ENCODE measurements around the gene FSCN2.

Gene FSCN2

DNA sequence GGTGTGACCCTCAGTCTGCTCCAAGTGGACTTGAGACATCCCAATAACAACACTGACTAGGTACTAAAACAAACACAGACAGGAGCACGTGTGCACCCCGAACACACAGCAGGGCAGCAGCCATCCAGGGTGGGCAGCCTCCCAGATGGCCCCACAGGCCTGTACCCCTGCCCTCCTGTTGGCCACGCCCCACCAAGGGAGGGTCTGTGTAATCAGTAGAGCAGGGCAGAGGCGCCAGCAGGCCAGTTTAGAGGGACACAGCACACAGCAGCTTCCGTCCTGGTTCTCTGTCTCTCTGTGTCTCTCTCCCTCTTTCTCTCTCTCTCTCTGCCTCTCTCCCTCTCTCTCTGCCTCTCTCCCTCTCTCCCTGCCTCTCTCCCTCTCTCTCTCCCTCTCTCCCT, 37.0 kb upstream of the FSCN2 start:
- no peak for DNase-seq (ENCODE audit: low read depth)

- DNase-seq (ENCODE audit: low read depth), result no peak
These were observed 36.4 kb upstream of the FSCN2 start for GRCh38 chr17:81491761-81492160.

GRCh38 chr17:81492202-81492601, 36.0 kb upstream of the FSCN2 start:
- no peak for DNase-seq (ENCODE audit: low read depth)

- DNase-seq (ENCODE audit: low read depth), result no peak
These were observed 35.5 kb upstream of the FSCN2 start for GRCh38 chr17:81492706-81493105.

GRCh38 chr17:81493198-81494038, 34.8 kb upstream of the FSCN2 start:
- DNase-seq (ENCODE audit: low read depth), result no peak

GRCh38 chr17:81494626-81495377, 33.4 kb upstream of the FSCN2 start:
- DNase-seq (ENCODE audit: low read depth), result no peak

DNA sequence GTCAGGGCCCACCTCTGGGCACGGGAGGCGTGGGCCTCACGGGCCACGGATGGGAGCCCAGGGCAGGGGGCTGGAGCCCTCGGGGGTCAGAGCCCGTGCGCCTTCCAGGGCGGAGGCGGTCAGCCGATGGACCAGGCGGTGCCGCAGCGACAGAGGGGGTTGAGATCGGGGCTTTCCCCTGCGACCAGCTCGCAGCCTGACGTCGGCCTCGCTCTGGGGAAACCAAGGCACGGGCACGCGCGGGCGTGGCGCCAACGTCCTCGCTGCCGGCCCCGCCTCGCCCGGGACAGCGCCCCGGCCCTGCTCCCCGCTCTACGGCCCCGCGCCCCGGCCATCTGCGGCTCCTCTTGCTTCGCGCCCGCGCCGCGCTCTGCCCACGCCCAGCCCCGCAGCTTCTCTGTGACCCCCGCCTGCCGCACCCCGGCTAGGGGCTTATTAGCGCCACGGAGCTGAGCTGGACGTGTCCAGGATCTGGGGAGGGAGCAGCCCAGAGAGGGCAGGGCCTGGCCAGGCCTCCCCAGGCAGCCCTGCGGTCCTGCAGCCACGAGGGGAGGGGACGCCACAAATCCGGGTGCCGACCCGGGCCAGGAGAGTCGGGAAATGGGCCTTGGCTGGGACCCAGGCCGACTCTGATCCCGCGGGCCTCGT, 29.1 kb upstream of the FSCN2 start:
- DNase-seq (ENCODE audit: low read depth), result no peak

DNA sequence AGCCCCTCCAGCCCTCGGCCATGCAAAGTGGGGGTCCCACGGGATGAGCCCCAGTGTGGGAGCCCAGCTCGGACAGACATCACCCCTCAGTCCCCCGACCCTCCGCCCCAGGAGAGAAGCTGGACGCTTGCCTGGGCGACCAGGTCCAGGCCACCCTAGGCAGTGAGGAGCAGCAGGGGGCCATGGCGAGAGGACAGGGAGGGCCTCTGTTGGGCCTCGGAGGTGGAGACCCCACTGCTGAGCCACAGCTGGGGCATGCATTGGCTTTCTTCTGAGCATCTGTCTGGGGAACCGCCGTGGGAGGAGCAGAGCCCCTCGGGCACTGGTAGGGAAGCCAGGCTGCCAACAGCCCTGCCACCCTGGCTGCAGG, 28.6 kb upstream of the FSCN2 start:
- no peak for DNase-seq (ENCODE audit: low read depth)

- no peak for DNase-seq (ENCODE audit: low read depth)
These were observed 28.1 kb upstream of the FSCN2 start for GRCh38 chr17:81500047-81500446.

DNA sequence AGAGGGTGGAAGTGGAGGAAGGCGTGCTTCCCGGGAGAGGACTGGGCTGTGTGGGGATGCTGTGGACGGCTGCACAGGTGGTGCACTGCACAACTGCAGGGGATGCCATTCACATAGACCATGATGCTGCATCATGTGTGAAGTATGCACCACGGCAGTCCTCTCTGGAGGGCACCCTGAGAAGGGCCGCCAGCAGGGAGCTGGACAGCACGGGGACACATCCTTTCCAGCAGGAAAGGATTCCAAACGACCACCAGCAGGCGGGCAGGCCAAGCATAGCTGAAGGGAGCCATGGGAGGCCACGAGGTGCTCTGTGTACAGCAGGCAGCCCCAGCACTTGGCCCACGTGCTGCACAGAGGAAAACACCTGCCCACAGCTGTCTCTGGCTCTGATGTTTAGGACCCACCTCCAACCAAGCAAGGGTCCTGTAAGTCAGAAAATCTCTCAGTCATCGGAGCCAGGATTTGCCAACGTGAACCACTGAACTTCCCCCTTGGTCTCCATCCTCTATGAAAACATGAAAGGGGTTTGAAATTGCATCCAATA, 25.6 kb upstream of the FSCN2 start:
- no peak for DNase-seq (ENCODE audit: low read depth)

- no peak for DNase-seq (ENCODE audit: low read depth)
These were observed 24.6 kb upstream of the FSCN2 start for GRCh38 chr17:81503619-81504018.

DNA sequence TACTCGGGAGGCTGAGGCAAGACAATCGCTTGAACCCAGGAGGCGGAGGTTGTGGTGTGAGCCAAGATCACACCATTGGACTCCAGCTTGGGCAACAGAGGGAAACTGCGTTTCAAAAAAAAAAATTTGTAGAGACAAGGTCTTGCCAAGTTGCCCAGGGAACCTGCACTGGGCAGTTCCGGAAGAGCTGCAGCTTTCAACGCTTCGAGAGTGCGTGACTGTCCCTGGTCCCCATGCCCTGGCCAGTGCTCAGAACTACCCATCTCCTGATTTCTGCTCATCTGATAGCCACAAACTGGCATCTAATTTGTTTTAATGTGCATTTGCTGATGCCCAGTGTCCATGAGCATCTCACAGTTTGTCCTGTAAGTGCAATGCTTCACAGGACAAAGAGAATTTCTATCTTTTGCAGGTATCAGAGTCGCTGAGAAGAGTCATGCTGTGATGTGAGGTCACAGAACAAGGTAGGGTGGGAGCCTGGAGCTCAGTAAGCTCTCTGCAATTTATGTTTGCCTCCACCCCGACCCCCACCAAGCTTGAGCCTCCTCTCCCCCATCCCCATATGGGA, 19.5 kb upstream of the FSCN2 start:
- no peak for DNase-seq (ENCODE audit: low read depth)

- no peak for DNase-seq (ENCODE audit: low read depth)
These were observed 18.8 kb upstream of the FSCN2 start for GRCh38 chr17:81509207-81509971.

- no peak for DNase-seq (ENCODE audit: low read depth)
These were observed 18.0 kb upstream of the FSCN2 start for GRCh38 chr17:81509972-81510784.

- DNase-seq (ENCODE audit: low read depth), result no peak
These were observed 17.2 kb upstream of the FSCN2 start for GRCh38 chr17:81510785-81511553.

GRCh38 chr17:81511554-81511803, 16.7 kb upstream of the FSCN2 start:
- DNase-seq (ENCODE audit: low read depth), result no peak

- no peak for DNase-seq (ENCODE audit: low read depth)
These were observed 16.2 kb upstream of the FSCN2 start for GRCh38 chr17:81511804-81512561.

GRCh38 chr17:81512562-81513371, 15.4 kb upstream of the FSCN2 start, which contains the start of gene ACTG1:
Gene ACTG1 (minus strand): TSS chr17:81512799. CDS start chr17:81512354, 445 bp downstream.
- no peak for DNase-seq (ENCODE audit: low read depth)

- DNase-seq (ENCODE audit: low read depth), result no peak
These were observed 14.8 kb upstream of the FSCN2 start for GRCh38 chr17:81513372-81513752.

Measured in HS-27A (cell line).